Medulla oblongata (tissue), 1 donor: Measurements from ENCODE around the gene ROCK2.

Experiments used
- DNase-seq: peaks from one replicate; pipeline ENCODE4 v3.0.0-alpha.2; 2015; ENCODE audit errors: extremely low spot score

ROCK2 gene

DNA sequence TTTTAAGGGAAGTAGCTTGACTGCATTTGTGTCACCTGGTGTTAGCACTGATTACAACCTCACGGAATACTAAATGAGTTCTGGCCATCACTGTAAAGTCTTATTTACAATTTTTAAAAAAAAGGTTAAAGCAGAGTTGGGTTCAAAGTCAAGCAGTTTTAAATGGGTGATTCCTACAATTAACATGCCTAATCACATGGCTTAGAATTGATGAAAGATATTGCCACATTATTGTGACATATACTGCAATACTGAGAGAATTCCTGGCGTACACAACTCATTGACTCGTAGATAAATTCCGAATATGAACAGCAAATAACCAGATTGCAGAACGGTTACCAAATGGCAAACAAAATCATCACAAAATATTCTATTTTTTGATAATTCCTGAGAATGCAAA lies 34.2 kb downstream of the ROCK2 start:
- DNase-seq: no peak

DNA sequence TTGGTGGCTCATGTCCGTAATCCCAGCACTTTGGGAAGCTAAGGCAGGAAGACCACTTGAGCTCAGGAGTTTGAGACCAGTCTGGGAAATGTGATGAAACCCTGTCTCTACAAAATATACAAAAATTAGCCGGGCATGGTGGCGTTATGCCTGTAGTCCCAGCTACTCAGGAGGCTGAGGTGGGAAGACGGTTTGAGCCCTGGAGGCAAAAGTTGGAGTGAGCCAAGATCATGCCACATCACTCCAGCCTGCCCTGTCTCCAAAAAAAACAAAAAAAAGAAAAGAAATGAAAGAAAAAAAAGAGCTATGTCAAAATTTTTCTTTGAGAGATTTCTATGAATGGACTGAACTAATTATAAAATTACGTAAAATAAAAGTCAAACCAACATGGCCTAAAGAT lies 34.7 kb downstream of the ROCK2 start:
- no peak for DNase-seq

- no peak for DNase-seq
Observed at GRCh38 chr2:11307764-11308415, 36.5 kb downstream of the ROCK2 start.

- no peak for DNase-seq
Observed at GRCh38 chr2:11305958-11306357, 38.5 kb downstream of the ROCK2 start.

GRCh38 chr2:11305338-11305737 lies 39.1 kb downstream of the ROCK2 start:
- no peak for DNase-seq

DNA sequence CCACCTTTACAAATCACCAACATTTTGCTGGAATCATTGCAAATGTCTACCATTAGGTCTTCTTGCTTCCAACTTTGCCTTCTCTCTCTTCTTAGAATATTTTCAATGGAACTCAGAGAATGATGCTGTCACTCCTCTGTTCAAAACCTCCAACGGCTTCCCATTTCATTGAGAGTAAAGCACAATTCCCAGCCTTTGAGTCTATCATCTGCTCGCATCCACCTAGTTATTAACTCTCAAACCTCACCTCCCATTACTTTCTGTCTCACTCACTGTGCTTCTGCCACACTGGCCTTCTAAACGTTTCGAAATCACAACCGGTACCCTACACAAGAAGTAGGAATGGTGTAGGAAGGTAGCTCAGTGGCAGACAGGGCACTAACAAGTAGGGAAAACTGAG lies 40.0 kb downstream of the ROCK2 start:
- DNase-seq: no peak

GRCh38 chr2:11303290-11304013 lies 41.0 kb downstream of the ROCK2 start:
- no peak for DNase-seq

DNA sequence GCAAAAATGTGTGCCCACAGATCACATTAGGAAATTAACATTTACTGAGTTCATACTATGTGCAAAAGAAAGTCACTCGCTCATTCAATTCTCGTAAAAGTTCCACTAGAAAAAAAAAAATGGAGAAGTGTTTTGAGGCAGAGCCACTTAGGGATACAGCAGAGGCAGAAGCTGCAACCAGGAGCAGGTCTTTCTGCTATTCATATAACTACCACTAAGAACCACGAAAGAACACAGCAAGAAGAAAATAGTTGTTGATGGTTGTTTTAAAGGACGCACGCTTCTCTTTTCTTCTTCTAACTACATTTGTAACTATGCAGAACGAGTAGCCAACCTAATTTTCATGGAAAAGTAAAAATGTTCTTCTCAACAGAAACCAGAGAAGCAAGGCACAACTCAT lies 45.0 kb downstream of the ROCK2 start:
- DNase-seq: no peak

GRCh38 chr2:11298592-11298991 lies 45.8 kb downstream of the ROCK2 start:
- no peak for DNase-seq

DNA sequence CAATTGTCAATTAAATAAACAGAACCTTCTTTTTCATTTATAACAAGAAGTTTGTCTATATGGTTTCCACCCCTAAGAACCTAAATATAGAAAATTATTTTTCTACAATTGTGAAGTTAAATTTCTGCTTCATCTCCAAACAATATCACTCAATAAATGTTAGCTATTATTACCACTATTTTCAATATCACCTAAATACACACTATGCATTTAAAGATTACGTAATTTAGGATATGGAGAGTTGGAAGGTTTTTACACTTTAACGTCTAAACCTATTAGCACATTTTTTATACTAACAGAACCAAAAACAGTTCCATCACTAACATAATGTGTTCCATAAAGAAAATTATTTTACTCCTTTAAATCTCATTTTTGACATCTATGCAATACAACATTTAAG lies 48.0 kb downstream of the ROCK2 start:
- no peak for DNase-seq

DNA sequence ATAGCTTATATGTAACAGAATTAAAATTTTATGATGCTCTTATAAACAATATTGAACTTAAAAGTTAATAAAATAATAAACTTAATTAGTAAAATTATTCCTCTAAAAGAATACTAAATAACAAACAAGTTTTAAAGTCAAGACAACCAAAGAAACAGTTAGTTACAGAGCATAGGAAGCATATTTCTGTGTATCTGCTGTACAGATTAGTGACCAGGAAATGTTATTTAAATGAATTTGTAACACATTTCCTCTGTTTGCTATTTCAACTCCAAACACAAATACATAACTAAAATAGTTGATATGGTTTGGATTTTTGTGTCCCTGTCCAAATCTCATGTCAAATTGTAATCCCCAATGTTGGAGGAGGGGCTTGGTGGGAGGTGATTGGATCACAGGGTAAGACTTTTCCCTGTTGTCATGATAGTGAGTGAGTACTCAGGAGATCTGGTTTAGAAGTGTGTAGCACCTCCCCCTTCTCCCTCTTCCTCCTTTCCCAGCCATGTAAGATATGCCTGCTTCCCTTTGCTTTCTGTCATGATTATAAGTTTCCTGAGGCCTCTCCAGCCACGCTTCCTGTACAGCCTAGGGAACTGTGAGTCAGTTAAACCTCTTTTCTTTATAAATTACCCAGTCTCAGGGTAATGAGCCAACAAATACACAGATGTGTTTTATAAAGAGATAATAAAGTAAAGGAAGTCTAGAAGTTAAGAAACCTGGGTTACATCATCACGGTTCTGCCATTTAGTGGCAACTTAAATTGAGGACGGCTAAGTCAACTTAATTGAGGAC lies 51.8 kb downstream of the ROCK2 start:
- no peak for DNase-seq

- DNase-seq: no peak
Observed at GRCh38 chr2:11290713-11291112, 53.7 kb downstream of the ROCK2 start.

- DNase-seq: no peak
Observed at GRCh38 chr2:11290211-11290610, 54.2 kb downstream of the ROCK2 start.

DNA sequence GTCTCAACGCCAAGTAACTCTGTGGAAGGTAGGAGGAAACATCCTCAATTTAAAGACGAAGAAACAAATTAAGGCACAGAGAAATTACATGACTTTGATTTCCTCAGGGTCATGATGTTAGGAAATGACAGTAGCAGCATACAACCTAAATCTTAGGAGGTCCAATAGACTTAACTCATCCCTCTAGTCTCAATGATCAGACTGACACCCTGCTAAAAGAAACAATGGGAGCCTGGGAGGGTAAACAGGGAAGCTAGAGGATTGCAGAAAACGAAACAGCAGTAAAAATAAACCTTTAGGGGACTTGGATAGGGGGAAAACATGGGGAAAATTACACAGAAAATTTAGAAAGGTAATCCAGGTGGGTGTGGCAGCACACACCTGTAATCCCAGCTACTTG lies 56.0 kb downstream of the ROCK2 start:
- DNase-seq: no peak

DNA sequence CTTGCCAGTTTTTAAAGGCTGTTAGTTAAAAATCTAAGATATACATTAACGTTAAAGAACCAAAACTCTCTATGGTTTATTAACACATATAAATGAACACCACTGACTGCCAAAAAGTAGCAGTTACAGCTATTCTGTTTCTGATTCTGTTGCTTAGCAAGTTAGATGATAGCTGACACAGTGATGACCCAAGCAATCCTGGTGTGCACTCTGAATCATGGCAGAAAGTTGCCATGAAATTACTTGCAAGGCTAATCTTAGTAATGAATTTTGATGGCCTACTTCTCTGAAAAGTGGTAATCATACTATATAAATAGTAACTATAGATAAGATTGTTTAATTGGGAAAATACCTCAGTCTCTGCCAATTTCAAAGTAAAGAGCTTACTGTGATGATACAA lies 57.7 kb downstream of the ROCK2 start:
- DNase-seq: no peak

DNA sequence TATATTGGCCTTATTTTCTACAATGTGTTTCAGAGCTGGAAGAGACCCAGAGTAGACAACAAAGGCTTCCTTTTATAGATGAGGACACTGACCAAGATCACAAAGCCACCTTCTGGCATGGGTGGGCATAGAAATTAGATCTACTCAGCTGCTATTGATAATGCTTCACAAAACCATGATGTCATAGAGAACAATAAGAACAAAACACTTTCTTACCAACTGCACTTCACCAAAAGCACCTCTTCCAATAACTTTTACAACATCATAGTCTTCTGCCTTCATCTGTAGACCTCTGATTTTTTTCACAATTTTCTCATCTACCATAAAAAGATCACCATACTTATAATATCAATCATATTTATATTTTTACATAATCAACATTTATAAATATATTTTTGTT lies 58.1 kb downstream of the ROCK2 start:
- no peak for DNase-seq

- no peak for DNase-seq
Observed at GRCh38 chr2:11285499-11285898, 58.9 kb downstream of the ROCK2 start.

GRCh38 chr2:11281186-11281585 lies 63.2 kb downstream of the ROCK2 start:
- DNase-seq: no peak

DNA sequence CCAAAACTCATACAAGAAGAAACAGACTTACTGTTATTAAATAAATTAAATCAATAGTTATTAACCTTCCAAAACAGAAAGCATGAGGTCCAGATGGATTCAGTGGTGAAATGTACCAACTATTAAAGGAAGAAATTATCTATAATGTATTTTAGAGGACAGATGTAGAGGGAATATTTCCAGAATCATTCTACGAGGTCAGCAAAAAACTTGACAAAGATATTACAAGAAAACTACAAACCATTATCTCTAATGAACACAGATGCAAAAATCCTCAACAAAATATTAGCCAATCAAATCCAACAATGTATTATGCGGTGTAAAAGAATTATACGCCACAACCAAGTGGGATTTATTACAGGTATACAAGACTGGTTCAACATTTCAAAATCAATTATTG lies 63.7 kb downstream of the ROCK2 start:
- DNase-seq: no peak

- no peak for DNase-seq
Observed at GRCh38 chr2:11279398-11279797, 65.0 kb downstream of the ROCK2 start.

DNA sequence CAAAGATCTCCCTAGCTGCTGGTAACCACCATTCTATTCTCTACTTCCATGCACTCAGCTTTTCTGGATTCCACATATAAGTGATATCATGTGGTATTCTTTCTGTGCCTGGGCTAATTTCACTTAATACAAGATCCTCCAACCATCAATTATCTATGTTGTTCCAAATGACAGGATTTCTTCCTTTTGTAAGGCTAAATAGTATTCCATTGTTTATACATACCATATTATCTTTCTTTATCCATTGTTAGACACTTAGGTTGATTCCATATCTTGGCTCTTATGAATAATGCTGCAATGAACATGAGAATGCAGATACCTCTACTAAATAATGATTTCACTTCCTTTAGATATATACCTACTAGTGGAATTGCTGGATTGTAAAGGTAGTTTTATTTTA lies 66.2 kb downstream of the ROCK2 start:
- no peak for DNase-seq

GRCh38 chr2:11275910-11276309 lies 68.5 kb downstream of the ROCK2 start:
- no peak for DNase-seq

GRCh38 chr2:11270891-11271290 lies 73.5 kb downstream of the ROCK2 start:
- no peak for DNase-seq
